MM.1S (cell line): Measurements from ENCODE around the gene VPS8.

Experiments
- EZH2 ChIP-seq: fragments of 300-600 bp; sonication (generic); optimal IDR thresholded peaks from 2 replicates; pipeline ENCODE3; 2017; ENCODE audit warnings: low read depth, mild to moderate bottlenecking, antibody characterized with exemption, low read length, mixed read lengths
- EZH2phosphoT487 ChIP-seq: fragments of 300-600 bp; sonication (generic); IDR thresholded peaks from 2 replicates; pipeline ENCODE4 v1.6.1; 2018; ENCODE audit warnings: antibody characterized with exemption, low read length
- TF ChIP-seq, protein P1 (sequence below): fragments of 300-600 bp; sonication (generic); IDR thresholded peaks from 2 replicates; pipeline ENCODE4 v1.5.1; 2016; ENCODE audit warnings: antibody characterized with exemption, low read length, mixed read lengths

DNA sequence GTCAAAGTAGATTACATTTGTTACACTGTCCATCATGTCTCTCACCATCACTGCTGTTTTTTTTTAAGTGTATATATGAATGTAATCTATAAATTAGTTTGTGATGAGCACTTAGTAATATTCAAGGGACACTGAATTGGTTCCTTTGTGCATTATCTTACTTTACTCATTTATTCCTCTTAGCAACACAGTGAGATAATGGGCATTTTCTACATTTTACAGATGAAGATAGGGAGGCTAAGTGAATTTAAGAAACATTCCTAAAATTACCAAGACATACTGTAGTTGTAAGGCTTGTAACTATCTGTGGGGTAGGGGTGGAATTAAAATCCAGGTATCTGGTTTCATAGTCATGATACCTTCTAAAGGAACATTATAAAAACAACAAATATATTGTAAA, 33.9 kb downstream of the VPS8 start:
- TF ChIP-seq EZH2 (no peak), EZH2phosphoT487 (no peak)
- TF ChIP-seq, protein P1, sequence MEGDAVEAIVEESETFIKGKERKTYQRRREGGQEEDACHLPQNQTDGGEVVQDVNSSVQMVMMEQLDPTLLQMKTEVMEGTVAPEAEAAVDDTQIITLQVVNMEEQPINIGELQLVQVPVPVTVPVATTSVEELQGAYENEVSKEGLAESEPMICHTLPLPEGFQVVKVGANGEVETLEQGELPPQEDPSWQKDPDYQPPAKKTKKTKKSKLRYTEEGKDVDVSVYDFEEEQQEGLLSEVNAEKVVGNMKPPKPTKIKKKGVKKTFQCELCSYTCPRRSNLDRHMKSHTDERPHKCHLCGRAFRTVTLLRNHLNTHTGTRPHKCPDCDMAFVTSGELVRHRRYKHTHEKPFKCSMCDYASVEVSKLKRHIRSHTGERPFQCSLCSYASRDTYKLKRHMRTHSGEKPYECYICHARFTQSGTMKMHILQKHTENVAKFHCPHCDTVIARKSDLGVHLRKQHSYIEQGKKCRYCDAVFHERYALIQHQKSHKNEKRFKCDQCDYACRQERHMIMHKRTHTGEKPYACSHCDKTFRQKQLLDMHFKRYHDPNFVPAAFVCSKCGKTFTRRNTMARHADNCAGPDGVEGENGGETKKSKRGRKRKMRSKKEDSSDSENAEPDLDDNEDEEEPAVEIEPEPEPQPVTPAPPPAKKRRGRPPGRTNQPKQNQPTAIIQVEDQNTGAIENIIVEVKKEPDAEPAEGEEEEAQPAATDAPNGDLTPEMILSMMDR: no peak
